SK-N-SH (cell line): Measurements from ENCODE around the gene PIGB. TPM values are rescaled to one million over a fixed set of nuclear protein-coding genes. Genes with fewer than 3 reads are reported as not detected.

ENCODE experiments used
- CTCF ChIA-PET: fragments of 300-600, 350-600 bp; formaldehyde crosslinking; extraction: SDS; loops from one replicate; lab custom pipeline; 2021; lab: Yijun Ruan, JAX
- POLR2A ChIA-PET: fragments of 350-600 bp; sonication (Branson Sonifier 250); formaldehyde crosslinking; extraction: SDS; loops from one replicate; lab custom pipeline; 2020; ENCODE audit warnings: antibody characterized with exemption, inconsistent platforms; lab: Yijun Ruan, JAX
- DNase-seq: peaks from one replicate; pipeline ENCODE4 v3.0.0; 2012
- H2AFZ ChIP-seq: fragments of 200-600 bp; sonication (generic); 2 replicates; pipeline ENCODE4 v1.8.1; 2016; ENCODE audit warnings: antibody characterized with exemption, mild to moderate bottlenecking, low read depth
- H3F3A ChIP-seq: fragments of 200-600 bp; sonication (generic); replicated peaks from 2 replicates; pipeline ENCODE3; 2016; ENCODE audit warnings: antibody characterized with exemption, mild to moderate bottlenecking; ENCODE audit not compliant: insufficient read depth
- H3K27ac ChIP-seq, 2 experiments: fragments of 200-500 bp in 1 of 2; fragments of 200-600 bp in 1 of 2; sonication (Bioruptor generic) in 1 of 2; sonication (generic), shearing (Covaris generic) in 1 of 2; 2 replicates each; pipeline versions ENCODE4 v1.5.1 to v1.6.1; 2014 to 2016; ENCODE audit warnings: low read depth in 2 of 2, inconsistent platforms in 1 of 2, low read length in 1 of 2, mild to moderate bottlenecking in 1 of 2, mixed read lengths in 1 of 2
- H3K27me3 ChIP-seq: fragments of 200-600 bp; sonication (generic), shearing (Covaris generic); 2 replicates; pipeline ENCODE4 v1.6.1; 2016; ENCODE audit warnings: mixed run types; ENCODE audit not compliant: insufficient read depth
- H3K36me3 ChIP-seq, 2 experiments: fragments of 200-500 bp in 1 of 2; fragments of 200-600 bp in 1 of 2; sonication (Bioruptor generic) in 1 of 2; sonication (generic) in 1 of 2; replicated peaks in 1 of 2; 2 replicates each; pipeline versions ENCODE3 to v1.5.1; 2014 to 2016; ENCODE audit warnings: low read length in 1 of 2, mild to moderate bottlenecking in 1 of 2; ENCODE audit not compliant: insufficient read depth in 2 of 2, control insufficient read depth in 1 of 2
- H3K4me1 ChIP-seq, 2 experiments: fragments of 200-500 bp in 1 of 2; fragments of 200-600 bp in 1 of 2; sonication (Bioruptor generic) in 1 of 2; sonication (generic), shearing (Covaris generic) in 1 of 2; 2 replicates each; pipeline versions ENCODE4 v1.5.1 to v1.6.1; 2014 to 2016; ENCODE audit warnings: low read depth in 1 of 2, low read length in 1 of 2, mixed run types in 1 of 2; ENCODE audit not compliant: insufficient read depth in 2 of 2, control insufficient read depth in 1 of 2
- H3K4me2 ChIP-seq: fragments of 200-600 bp; sonication (generic), shearing (Covaris generic); 2 replicates; pipeline ENCODE4 v1.6.1; 2017; ENCODE audit warnings: mixed run types
- H3K4me3 ChIP-seq, 2 experiments: fragments of 200-500 bp in 1 of 2; fragments of 200-600 bp in 1 of 2; sonication (Bioruptor generic) in 1 of 2; sonication (generic), shearing (Covaris generic) in 1 of 2; 2 replicates each; pipeline versions ENCODE4 v1.5.1 to v1.8.1; 2014 to 2016; ENCODE audit warnings: low read depth in 2 of 2, inconsistent platforms in 1 of 2, low read length in 1 of 2, mild to moderate bottlenecking in 1 of 2, mixed read lengths in 1 of 2, moderate library complexity in 1 of 2
- H3K79me2 ChIP-seq: fragments of 200-600 bp; sonication (generic); 2 replicates; pipeline ENCODE4 v1.8.1; 2017; ENCODE audit warnings: mild to moderate bottlenecking; ENCODE audit not compliant: insufficient read depth
- H3K9ac ChIP-seq: fragments of 200-600 bp; sonication (generic); 2 replicates; pipeline ENCODE4 v1.6.1; 2017; ENCODE audit warnings: mixed run types
- H3K9me2 ChIP-seq: fragments of 200-600 bp; sonication (generic); 2 replicates; pipeline ENCODE4 v1.6.1; 2017; ENCODE audit warnings: mixed run types
- H3K9me3 ChIP-seq: fragments of 200-600 bp; sonication (generic); 2 replicates; pipeline ENCODE4 v1.6.1; 2017; ENCODE audit warnings: mixed run types, mild to moderate bottlenecking, moderate library complexity
- H4K20me1 ChIP-seq: fragments of 200-600 bp; sonication (generic); 2 replicates; pipeline ENCODE4 v1.6.1; 2017; ENCODE audit warnings: mild to moderate bottlenecking, mixed run types; ENCODE audit not compliant: insufficient read depth
- CHD2 ChIP-seq: fragments of 150-350 bp; IDR thresholded peaks from 2 replicates; pipeline ENCODE4 v1.6.1; 2018; ENCODE audit warnings: low read length; ENCODE audit not compliant: partially characterized antibody
- CTCF ChIP-seq: fragments of 200-600 bp; sonication (generic); IDR thresholded peaks from 2 replicates; pipeline ENCODE4 v1.6.1; 2017; ENCODE audit warnings: antibody characterized with exemption, mild to moderate bottlenecking, moderate library complexity
- ELF1 ChIP-seq: IDR thresholded peaks from 2 replicates; pipeline ENCODE4 v1.4.0; 2012
- FOSL2 ChIP-seq: IDR thresholded peaks from 2 replicates; pipeline ENCODE4 v1.4.0; 2012; ENCODE audit warnings: low read depth, mild to moderate bottlenecking, moderate library complexity, borderline replicate concordance
- GABPA ChIP-seq: IDR thresholded peaks from 2 replicates; pipeline ENCODE4 v1.4.0; 2012; ENCODE audit warnings: low read depth, mild to moderate bottlenecking
- GATA2 ChIP-seq: sonication (generic); formaldehyde crosslinking; IDR thresholded peaks from 2 replicates; pipeline ENCODE4 v1.5.0; 2020; ENCODE audit warnings: mild to moderate bottlenecking, missing genetic modification reagents
- IRF3 ChIP-seq: fragments of 150-350 bp; IDR thresholded peaks from 2 replicates; pipeline ENCODE4 v1.6.1; 2016; ENCODE audit warnings: mild to moderate bottlenecking, low read depth, low read length
- JUND ChIP-seq: IDR thresholded peaks from 2 replicates; pipeline ENCODE4 v1.4.0; 2012
- MAX ChIP-seq: IDR thresholded peaks from 2 replicates; pipeline ENCODE4 v1.4.0; 2012; ENCODE audit warnings: low read depth
- NFIC ChIP-seq: IDR thresholded peaks from 2 replicates; pipeline ENCODE4 v1.4.0; 2012; ENCODE audit warnings: borderline replicate concordance
- POLR2AphosphoS5 ChIP-seq: IDR thresholded peaks from 2 replicates; pipeline ENCODE4 v1.6.1; 2012; ENCODE audit warnings: low read depth, low read length
- RCOR1 ChIP-seq: fragments of 150-350 bp; IDR thresholded peaks from 2 replicates; pipeline ENCODE4 v1.6.1; 2017; ENCODE audit warnings: antibody characterized with exemption, low read length
- RFX5 ChIP-seq: IDR thresholded peaks from 2 replicates; pipeline ENCODE4 v1.6.1; 2012; ENCODE audit warnings: mild to moderate bottlenecking, improper control_type of control experiment, low read length
- RXRA ChIP-seq: IDR thresholded peaks from 2 replicates; pipeline ENCODE4 v1.4.0; 2012; ENCODE audit warnings: low read depth, mild to moderate bottlenecking, borderline replicate concordance
- SIN3A ChIP-seq: IDR thresholded peaks from 2 replicates; pipeline ENCODE4 v1.6.1; 2012; ENCODE audit warnings: low read depth, mild to moderate bottlenecking, low read length, moderate library complexity, borderline replicate concordance
- TCF12 ChIP-seq: IDR thresholded peaks from 2 replicates; pipeline ENCODE4 v1.4.0; 2012
- USF1 ChIP-seq: IDR thresholded peaks from 2 replicates; pipeline ENCODE4 v1.4.0; 2012; ENCODE audit warnings: low read depth, borderline replicate concordance
- YY1 ChIP-seq: IDR thresholded peaks from 2 replicates; pipeline ENCODE4 v1.4.0; 2012; ENCODE audit warnings: low read depth, mild to moderate bottlenecking
- ZBTB33 ChIP-seq: IDR thresholded peaks from 2 replicates; pipeline ENCODE4 v1.4.0; 2012; ENCODE audit warnings: low read depth, borderline replicate concordance
- WGBS: methylation state at CpG from one replicate; pipeline ENCODE4 v1.1.6; 2017; ENCODE audit warnings: low lambda C conversion rate; 5-methylcytosine and 5-hydroxymethylcytosine counted together
- polyA plus RNA-seq, 3 experiments: library from polyadenylated mRNA; depleted of rRNA; stranded (reverse); fragments of >200 nt; gene quantifications; 2 replicates each; pipeline ENCODE4 v1.2.3, GENCODE V29; 2012

Gene PIGB
- polyA plus RNA-seq, 1 of the 3 experiments (the other 2 are of a cell fraction) = 6.6 TPM

GRCh38 chr15:55356985-55357585 is 38.1 kb downstream of the PIGB start:
- no peaks in the 10 kb centered on the region; a peak in 1 of 4 replicates for H3K4me1 ChIP-seq
- peaks cover 17% of the 10 kb centered on the region for H3F3A ChIP-seq
- H4K20me1 ChIP-seq = no peaks in the 10 kb centered on the region
- no peaks in the 10 kb centered on the region for H3K9me2 ChIP-seq
- H3K4me3 ChIP-seq = no peak overlapping the region
- ChIA-PET POLR2A (no interaction called here), CTCF (interaction anchor here (3.7 kb wide), 1 partner anchor 14 kb away, joined by 12 read pairs; no protein-coding TSS in a partner anchor)
- no peak overlapping the region; a peak in 1 of 4 replicates for H3K27ac ChIP-seq
- no peaks in the 10 kb centered on the region for H3K27me3 ChIP-seq
- peaks cover 7 to 29% of the 10 kb centered on the region in 2 experiments for H3K36me3 ChIP-seq
- no peak overlapping the region for H3K4me2 ChIP-seq
- no peak for DNase-seq
- H3K9ac ChIP-seq = no peak overlapping the region
- TF ChIP-seq CHD2 = no peak
- no peak for TF ChIP-seq RXRA
- TF ChIP-seq ELF1 = no peak
- no peak for TF ChIP-seq YY1
- TF ChIP-seq IRF3 = no peak
- no peak for TF ChIP-seq FOSL2
- TF ChIP-seq GABPA = no peak
- TF ChIP-seq CTCF = no peak
- TF ChIP-seq POLR2AphosphoS5 = no peak
- no peak for TF ChIP-seq NFIC
- TF ChIP-seq ZBTB33 = no peak
- TF ChIP-seq JUND = no peak
- TF ChIP-seq GATA2 = no peak
- TF ChIP-seq USF1 = no peak
- no peak for TF ChIP-seq MAX
- no peak for TF ChIP-seq TCF12
- no peak for TF ChIP-seq SIN3A
- TF ChIP-seq RCOR1 = no peak
- no peak for TF ChIP-seq RFX5
- no peaks in the 10 kb centered on the region for H3K79me2 ChIP-seq
- H3K9me3 ChIP-seq = no peaks in the 10 kb centered on the region
- H2AFZ ChIP-seq = no peak overlapping the region
- WGBS = 98% methylated on average over 5 of the region's 5 CpGs
